ENCODE measurements around the gene PRRT1. TPM values are rescaled to one million over a fixed set of nuclear protein-coding genes. Genes with fewer than 3 reads are reported as not detected.
"Not testable (repeated sequence)": the region's sequence is repeated elsewhere in the genome, so short reads cannot be mapped to it uniquely, and the experiment has no call there.

Gene PRRT1
- polyA plus RNA-seq, 3 donors from 2014 or later: not detected

GRCh38 chr6:32191696-32192607 lies 40.2 kb upstream of the PRRT1 start:
- Mint-ChIP-seq H3K27me3 (ENCODE audit: low read depth in 3 of 3) (peaks cover 16 to 31% (median 27%) of the 10 kb centered on the region in 3 donors), H3K4me1 (peaks cover 76 to 83% of the 10 kb centered on the region in 2 donors)
- DNase-seq: peak in 2 of 3 donors; percentile 7 to 32

DNA sequence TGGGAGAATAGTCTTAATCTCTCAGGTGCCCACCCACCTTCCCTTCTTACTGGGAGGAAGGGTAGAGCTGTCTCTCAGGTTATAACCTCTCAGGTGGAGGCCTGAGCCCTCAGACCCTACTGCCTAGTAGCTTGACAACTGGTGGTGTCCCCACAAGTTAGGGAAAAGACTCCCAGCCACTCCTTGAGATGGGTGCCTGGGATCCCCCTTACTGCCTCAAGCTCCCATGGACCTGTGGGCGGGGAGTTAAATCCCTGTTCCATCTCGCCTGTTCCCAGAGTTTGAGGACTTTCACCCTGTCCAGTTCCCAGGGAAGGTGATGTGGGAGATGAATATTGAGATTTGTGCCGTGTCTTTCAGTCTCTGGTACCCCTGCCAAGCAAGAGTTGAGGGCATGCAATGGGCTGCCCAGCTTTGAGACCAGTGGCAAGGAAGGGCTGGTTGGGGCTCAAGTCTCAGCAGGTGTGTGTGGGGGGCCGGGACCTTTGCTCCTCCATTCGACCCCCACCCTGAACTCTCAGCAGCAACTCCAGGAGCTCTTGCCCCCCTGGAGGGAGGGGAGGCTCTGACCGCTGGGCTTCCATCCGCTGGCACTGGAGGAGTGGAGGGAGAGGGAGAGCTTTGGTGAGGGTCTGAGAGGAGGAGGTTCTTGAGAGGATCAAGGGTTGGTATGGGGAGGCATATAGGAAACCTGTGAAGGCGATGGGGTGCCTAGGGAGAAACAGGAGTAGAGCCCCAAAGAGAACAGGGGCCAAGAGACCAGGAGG lies 39.4 kb upstream of the PRRT1 start:
- Mint-ChIP-seq H3K27ac (peak overlapping the region; percentile 99 to 100 (median 99)), H3K4me1 (peaks cover 78 to 82% of the 10 kb centered on the region in 2 donors), H3K27me3 (ENCODE audit: low read depth in 3 of 3) (peaks cover 12 to 27% (median 23%) of the 10 kb centered on the region in 3 donors), H3K4me3 (peak overlapping the region; percentile 95 to 96 (median 96)), H3K9me3 (no peaks in the 10 kb centered on the region), H3K36me3 (peaks cover 5 to 21% (median 8%) of the 10 kb centered on the region in 3 donors)
- no peak for DNase-seq

More at GRCh38 chr6:32191696-32192607, 40.2 kb upstream of the PRRT1 start:
- Mint-ChIP-seq H3K9me3 (no peaks in the 10 kb centered on the region), H3K36me3 (peaks cover 0 to 13% (median under 1%) of the 10 kb centered on the region in 3 donors), H3K4me3 (peak overlapping the region; percentile 95 to 96 (median 96)), H3K27ac (peak overlapping the region; percentile 99 to 100 (median 99))

DNA sequence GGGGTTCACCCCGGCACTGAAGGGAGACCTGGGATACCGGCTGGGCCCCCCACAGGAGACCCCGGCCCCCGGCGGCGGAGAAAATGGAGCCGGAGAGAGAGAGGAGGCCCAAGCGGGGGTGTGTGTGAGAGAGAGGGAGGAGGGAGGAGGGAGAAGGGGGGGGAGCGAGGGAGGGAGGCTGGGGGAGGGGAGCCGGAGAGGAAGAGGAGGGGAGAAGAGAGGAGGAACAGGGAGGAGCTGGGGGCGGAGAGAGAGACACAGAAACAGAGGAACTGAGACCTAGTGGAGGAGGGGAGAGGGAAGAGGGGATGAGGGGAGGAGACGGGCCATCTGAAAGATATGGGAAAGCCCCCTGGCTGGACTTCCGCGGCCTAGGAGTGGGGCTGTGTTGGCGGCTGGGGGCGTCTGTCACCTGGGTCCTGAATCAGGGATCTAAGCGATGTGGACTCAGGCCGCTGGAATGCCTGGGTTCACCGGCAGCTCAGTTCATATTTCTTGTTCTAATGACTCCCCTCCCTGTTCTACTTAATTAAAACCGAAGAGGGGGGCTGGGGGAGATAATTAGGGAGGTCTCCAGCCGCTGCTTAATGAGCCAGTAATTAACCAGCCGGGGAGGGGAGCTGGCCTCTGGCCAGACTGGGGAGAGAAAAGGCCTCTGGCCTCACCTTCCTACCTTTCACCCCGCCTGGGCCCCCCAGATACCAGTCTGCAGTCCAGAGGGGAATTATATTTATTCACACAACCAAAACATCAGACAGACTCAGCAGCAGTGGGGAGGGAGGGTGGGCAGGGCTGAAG lies 38.5 kb upstream of the PRRT1 start, which contains the start of gene PBX2:
Gene PBX2 (minus strand): TSS at position 149 of the 798 bp plus-strand sequence. CDS start 287 bp downstream, outside the sequence.
- peaks cover 5 to 24% (median 11%) of the 10 kb centered on the region in 3 donors for H3K36me3 Mint-ChIP-seq
- H3K27ac Mint-ChIP-seq: peak within 1 kb of the TSS; percentile 99 to 100 (median 99)
- DNase-seq: peak; percentile 75 to 76 (median 75)
- no peaks in the 10 kb centered on the region for H3K9me3 Mint-ChIP-seq
- peak within 1 kb of the TSS; percentile 95 to 96 (median 96) for H3K4me3 Mint-ChIP-seq
- H3K27me3 Mint-ChIP-seq (ENCODE audit: low read depth in 3 of 3): peaks cover 6 to 22% (median 20%) of the 10 kb centered on the region in 3 donors
- peaks cover 77 to 80% of the 10 kb centered on the region in 2 donors for H3K4me1 Mint-ChIP-seq

- Mint-ChIP-seq H3K4me3 (peak overlapping the region; percentile 85 to 94 (median 90)), H3K9me3 (no peaks in the 10 kb centered on the region), H3K27ac (peak overlapping the region; percentile 90 to 100 (median 98)), H3K27me3 (ENCODE audit: low read depth in 3 of 3) (peaks cover 6 to 22% (median 20%) of the 10 kb centered on the region in 3 donors), H3K36me3 (peaks cover 5 to 24% (median 11%) of the 10 kb centered on the region in 3 donors), H3K4me1 (peaks cover 71 to 74% of the 10 kb centered on the region in 2 donors)
- no peak for DNase-seq
These were observed 38.0 kb upstream of the PRRT1 start for GRCh38 chr6:32189742-32190053.

GRCh38 chr6:32189069-32189741 lies 37.5 kb upstream of the PRRT1 start:
- DNase-seq: no peak
- H3K4me3 Mint-ChIP-seq: peak overlapping the region; percentile 85 to 94 (median 90)
- H3K9me3 Mint-ChIP-seq: no peaks in the 10 kb centered on the region
- peaks cover 66 to 70% of the 10 kb centered on the region in 2 donors for H3K4me1 Mint-ChIP-seq
- H3K27ac Mint-ChIP-seq: peak overlapping the region; percentile 90 to 100 (median 98)
- peaks cover 5 to 24% (median 11%) of the 10 kb centered on the region in 3 donors for H3K36me3 Mint-ChIP-seq
- H3K27me3 Mint-ChIP-seq (ENCODE audit: low read depth in 3 of 3): peaks cover 6 to 22% (median 20%) of the 10 kb centered on the region in 3 donors

- H3K36me3 Mint-ChIP-seq: peaks cover 5 to 24% (median 11%) of the 10 kb centered on the region in 3 donors
- H3K4me3 Mint-ChIP-seq: peak overlapping the region; percentile 85 to 94 (median 90)
- no peak for DNase-seq
- H3K4me1 Mint-ChIP-seq: peaks cover 60 to 63% of the 10 kb centered on the region in 2 donors
- peak overlapping the region; percentile 90 to 100 (median 98) for H3K27ac Mint-ChIP-seq
- peaks cover 6 to 22% (median 20%) of the 10 kb centered on the region in 3 donors for H3K27me3 Mint-ChIP-seq (ENCODE audit: low read depth in 3 of 3)
- no peaks in the 10 kb centered on the region for H3K9me3 Mint-ChIP-seq
These were observed 36.8 kb upstream of the PRRT1 start for GRCh38 chr6:32188381-32189068.

GRCh38 chr6:32187725-32188380 lies 36.1 kb upstream of the PRRT1 start:
- H3K4me3 Mint-ChIP-seq: peak overlapping the region; percentile 38 to 93 (median 48)
- DNase-seq, H3K9me3 Mint-ChIP-seq: not testable (repeated sequence)
- peaks cover 5 to 24% (median 11%) of the 10 kb centered on the region in 3 donors for H3K36me3 Mint-ChIP-seq
- H3K27me3 Mint-ChIP-seq (ENCODE audit: low read depth in 3 of 3): peaks cover 6 to 21% (median 20%) of the 10 kb centered on the region in 3 donors
- H3K27ac Mint-ChIP-seq: peak overlapping the region; percentile 77 to 100 (median 88)
- peaks cover 53 to 57% of the 10 kb centered on the region in 2 donors for H3K4me1 Mint-ChIP-seq

DNA sequence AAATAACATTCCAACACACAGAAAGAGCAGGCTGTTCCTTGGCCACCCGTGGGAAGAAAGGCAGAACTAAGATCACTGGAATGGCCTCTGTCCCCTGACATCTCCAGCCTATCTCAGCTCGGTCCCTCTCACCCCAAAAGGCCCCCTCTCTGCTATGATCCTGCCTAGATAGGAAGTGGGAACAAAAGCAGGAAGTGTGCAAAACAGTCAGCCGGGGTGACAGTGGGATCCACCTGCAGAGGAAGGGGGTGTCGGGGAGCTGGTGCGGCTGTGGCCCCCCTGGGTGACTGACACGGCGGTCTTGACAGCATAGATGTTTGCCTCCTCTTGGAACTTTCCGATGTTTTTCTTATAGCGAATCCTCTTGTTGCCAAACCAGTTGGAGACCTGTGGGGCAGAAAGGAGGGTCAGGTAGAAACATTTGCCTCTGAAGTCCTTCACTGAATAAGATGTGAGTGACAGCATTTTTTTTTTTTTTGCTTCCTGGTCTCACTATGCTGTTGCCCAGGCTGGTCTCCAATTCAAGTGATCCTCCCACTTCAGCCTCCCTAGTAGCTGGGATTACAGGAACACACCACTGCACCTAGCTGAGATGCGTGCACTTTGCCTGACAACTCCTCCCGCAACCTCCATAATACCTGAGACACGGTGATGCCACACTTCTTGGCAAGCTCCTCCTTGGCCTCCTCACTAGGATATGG lies 35.4 kb upstream of the PRRT1 start:
- H3K27ac Mint-ChIP-seq: peak overlapping the region; percentile 64 to 85 (median 80)
- DNase-seq: no peak
- H3K4me3 Mint-ChIP-seq: peak overlapping the region; percentile 38 to 58 (median 49)
- H3K4me1 Mint-ChIP-seq: peaks cover 48 to 52% of the 10 kb centered on the region in 2 donors
- H3K27me3 Mint-ChIP-seq (ENCODE audit: low read depth in 3 of 3): peaks cover 6 to 17% (median 16%) of the 10 kb centered on the region in 3 donors
- H3K9me3 Mint-ChIP-seq: no peaks in the 10 kb centered on the region
- peaks cover 5 to 24% (median 11%) of the 10 kb centered on the region in 3 donors for H3K36me3 Mint-ChIP-seq

GRCh38 chr6:32186151-32186840 lies 34.6 kb upstream of the PRRT1 start:
- peaks cover 43 to 45% of the 10 kb centered on the region in 2 donors for H3K4me1 Mint-ChIP-seq
- DNase-seq: not testable (repeated sequence)

GRCh38 chr6:32185681-32186131 lies 34.0 kb upstream of the PRRT1 start:
- not testable (repeated sequence) for H3K4me3 Mint-ChIP-seq, H3K9me3 Mint-ChIP-seq
- DNase-seq: peak in 1 of 3 donors; percentile 14
- H3K27ac Mint-ChIP-seq: peak overlapping the region in 4 of 6 donors; percentile 79 to 85 (median 85)
- H3K36me3 Mint-ChIP-seq: peaks cover 7 to 27% (median 11%) of the 10 kb centered on the region in 3 donors
- peaks cover 4 to 12% (median 11%) of the 10 kb centered on the region in 3 donors for H3K27me3 Mint-ChIP-seq (ENCODE audit: low read depth in 3 of 3)
- H3K4me1 Mint-ChIP-seq: peaks cover 39 to 42% of the 10 kb centered on the region in 2 donors

More at GRCh38 chr6:32186151-32186840, 34.6 kb upstream of the PRRT1 start:
- H3K9me3 Mint-ChIP-seq: not testable (repeated sequence)
- peak overlapping the region in 4 of 5 donors; percentile 19 to 55 (median 38) for H3K4me3 Mint-ChIP-seq
- H3K27ac Mint-ChIP-seq: peak overlapping the region; percentile 64 to 85 (median 82)
- peaks cover 5 to 24% (median 11%) of the 10 kb centered on the region in 3 donors for H3K36me3 Mint-ChIP-seq
- peaks cover 6 to 14% (median 12%) of the 10 kb centered on the region in 3 donors for H3K27me3 Mint-ChIP-seq (ENCODE audit: low read depth in 3 of 3)
